SK-N-SH treated with all-trans-retinoic acid at 6 μM for 48 hours (cell line): ENCODE measurements around the gene PLXNC1.

Source experiments
- ATAC-seq: fragments of 200-7000 bp; cut with Tn5 transposase; 3 replicates; pipeline ENCODE4 v1.9.1; 2020; ENCODE audit warnings: mild to moderate bottlenecking, moderate library complexity
- ARNTL ChIP-seq: fragments of 450-650 bp; formaldehyde crosslinking; IDR thresholded peaks from 2 replicates; pipeline ENCODE4 v1.5.0; 2020; ENCODE audit warnings: low read depth, mild to moderate bottlenecking, moderate library complexity, borderline replicate concordance
- BACH2 ChIP-seq: fragments of 250-450 bp; sonication (Bioruptor Pico); IDR thresholded peaks from 2 replicates; pipeline ENCODE4 v1.9.0; 2021; ENCODE audit warnings: mild to moderate bottlenecking, borderline replicate concordance
- CSDC2 ChIP-seq: fragments of 250-450 bp; sonication (Bioruptor Pico); IDR thresholded peaks from 2 replicates; pipeline ENCODE4 v1.5.0; 2020; ENCODE audit warnings: mild to moderate bottlenecking, moderate library complexity
- CSRNP3 ChIP-seq: fragments of 250-450 bp; sonication (Bioruptor Pico); IDR thresholded peaks from 2 replicates; pipeline ENCODE4 v1.5.1; 2021; ENCODE audit warnings: mild to moderate bottlenecking, moderate library complexity
- ESRRG ChIP-seq: fragments of 250-450 bp; sonication (Bioruptor Pico); IDR thresholded peaks from 2 replicates; pipeline ENCODE4 v1.6.1; 2021; ENCODE audit warnings: mild to moderate bottlenecking
- GLIS3 ChIP-seq: fragments of 250-450 bp; sonication (Bioruptor Pico); IDR thresholded peaks from 2 replicates; pipeline ENCODE4 v1.5.0; 2020; ENCODE audit warnings: mild to moderate bottlenecking, moderate library complexity
- POU6F1 ChIP-seq: fragments of 250-450 bp; sonication (Bioruptor Pico); IDR thresholded peaks from 2 replicates; pipeline ENCODE4 v1.8.0; 2021; ENCODE audit warnings: low read depth, mild to moderate bottlenecking, moderate library complexity, borderline replicate concordance
- PPARA ChIP-seq: fragments of 250-450 bp; sonication (Bioruptor Pico); IDR thresholded peaks from 2 replicates; pipeline ENCODE4 v1.5.0; 2020; ENCODE audit warnings: mild to moderate bottlenecking, borderline replicate concordance
- RARB ChIP-seq: fragments of 250-450 bp; sonication (Bioruptor Pico); IDR thresholded peaks from 2 replicates; pipeline ENCODE4 v1.8.0; 2021; ENCODE audit warnings: mild to moderate bottlenecking, moderate library complexity
- SNAI2 ChIP-seq: fragments of 250-450 bp; sonication (Bioruptor Pico); IDR thresholded peaks from 2 replicates; pipeline ENCODE4 v1.5.0; 2020; ENCODE audit warnings: mild to moderate bottlenecking, moderate library complexity
- TCF4 ChIP-seq: fragments of 250-450 bp; sonication (Bioruptor Pico); IDR thresholded peaks from 2 replicates; pipeline ENCODE4 v1.8.0; 2021; ENCODE audit warnings: mild to moderate bottlenecking, moderate library complexity, borderline replicate concordance
- TOX ChIP-seq: fragments of 250-450 bp; sonication (Bioruptor Pico); IDR thresholded peaks from 2 replicates; pipeline ENCODE4 v1.8.0; 2021; ENCODE audit warnings: mild to moderate bottlenecking, moderate library complexity, borderline replicate concordance
- TSHZ2 ChIP-seq: fragments of 250-450 bp; sonication (Bioruptor Pico); IDR thresholded peaks from 2 replicates; pipeline ENCODE4 v1.5.0; 2020; ENCODE audit warnings: mild to moderate bottlenecking, moderate library complexity
- ZC3H10 ChIP-seq: fragments of 250-450 bp; sonication (Bioruptor Pico); IDR thresholded peaks from 2 replicates; pipeline ENCODE4 v1.5.1; 2021; ENCODE audit warnings: mild to moderate bottlenecking, moderate library complexity
- ZFP3 ChIP-seq: fragments of 250-450 bp; sonication (Bioruptor Pico); IDR thresholded peaks from 2 replicates; pipeline ENCODE4 v1.5.0; 2020; ENCODE audit warnings: mild to moderate bottlenecking, moderate library complexity
- ZFP30 ChIP-seq: fragments of 450-650 bp; formaldehyde crosslinking; IDR thresholded peaks from 2 replicates; pipeline ENCODE4 v1.5.0; 2022; ENCODE audit warnings: mild to moderate bottlenecking, moderate library complexity
- ZNF565 ChIP-seq: fragments of 450-650 bp; formaldehyde crosslinking; conservative IDR thresholded peaks from 2 replicates; pipeline ENCODE4 v1.5.0; 2020; ENCODE audit warnings: low read depth, mild to moderate bottlenecking, moderate library complexity
- ZNF70 ChIP-seq: fragments of 450-650 bp; formaldehyde crosslinking; IDR thresholded peaks from 2 replicates; pipeline ENCODE4 v1.5.0; 2020; ENCODE audit warnings: mild to moderate bottlenecking, moderate library complexity
- ZNF8 ChIP-seq: fragments of 450-650 bp; formaldehyde crosslinking; IDR thresholded peaks from 2 replicates; pipeline ENCODE4 v1.5.0; 2020; ENCODE audit warnings: mild to moderate bottlenecking, moderate library complexity
- TF ChIP-seq, protein P1 (sequence below): fragments of 250-450 bp; sonication (Bioruptor Pico); IDR thresholded peaks from 2 replicates; pipeline ENCODE4 v1.5.1; 2020; ENCODE audit warnings: low read depth, mild to moderate bottlenecking, moderate library complexity
- TF ChIP-seq, protein P2 (sequence below): fragments of 250-450 bp; sonication (Bioruptor Pico); IDR thresholded peaks from 2 replicates; pipeline ENCODE4 v1.8.0; 2020; ENCODE audit warnings: mild to moderate bottlenecking, moderate library complexity, borderline replicate concordance

PLXNC1 gene

DNA sequence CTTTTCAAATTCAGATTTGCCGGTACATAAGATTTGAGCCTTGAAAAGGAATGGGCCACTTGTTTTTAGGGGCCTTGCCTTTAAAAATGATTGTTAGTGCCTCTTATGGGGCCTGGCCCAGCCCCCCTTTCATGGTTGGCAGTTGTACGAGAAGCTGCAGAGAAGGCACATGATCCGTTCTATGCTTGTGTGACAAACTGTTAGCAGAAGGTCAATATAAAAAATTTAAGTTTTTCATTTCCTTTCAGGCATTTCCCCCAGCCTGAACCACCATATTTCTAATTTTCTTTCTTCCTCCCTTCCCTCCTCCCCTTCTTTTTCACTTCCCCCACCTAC lies 119.1 kb downstream of the PLXNC1 start:
- ATAC-seq = no peak
- no peak for TF ChIP-seq GLIS3
- TF ChIP-seq BACH2 = no peak
- no peak for TF ChIP-seq ZNF565 (CRISPR knock-in tag)
- no peak for TF ChIP-seq ZNF8 (CRISPR knock-in tag)
- no peak for TF ChIP-seq TOX (CRISPR knock-in tag)
- no peak for TF ChIP-seq ESRRG (CRISPR knock-in tag)
- no peak for TF ChIP-seq ZNF70 (CRISPR knock-in tag)
- TF ChIP-seq CSDC2 (CRISPR knock-in tag) = no peak
- no peak for TF ChIP-seq ZFP3 (CRISPR knock-in tag)
- no peak for TF ChIP-seq SNAI2 (CRISPR knock-in tag)
- no peak for TF ChIP-seq TCF4 (CRISPR knock-in tag)
- TF ChIP-seq ARNTL (CRISPR knock-in tag) = no peak

- no peak for ATAC-seq
- TF ChIP-seq BACH2 (no peak), ESRRG (CRISPR knock-in tag) (no peak), ZNF8 (CRISPR knock-in tag) (no peak), POU6F1 (no peak), ZFP30 (no peak), TSHZ2 (no peak), ARNTL (CRISPR knock-in tag) (no peak), TOX (CRISPR knock-in tag) (no peak)
- TF ChIP-seq, protein P1, sequence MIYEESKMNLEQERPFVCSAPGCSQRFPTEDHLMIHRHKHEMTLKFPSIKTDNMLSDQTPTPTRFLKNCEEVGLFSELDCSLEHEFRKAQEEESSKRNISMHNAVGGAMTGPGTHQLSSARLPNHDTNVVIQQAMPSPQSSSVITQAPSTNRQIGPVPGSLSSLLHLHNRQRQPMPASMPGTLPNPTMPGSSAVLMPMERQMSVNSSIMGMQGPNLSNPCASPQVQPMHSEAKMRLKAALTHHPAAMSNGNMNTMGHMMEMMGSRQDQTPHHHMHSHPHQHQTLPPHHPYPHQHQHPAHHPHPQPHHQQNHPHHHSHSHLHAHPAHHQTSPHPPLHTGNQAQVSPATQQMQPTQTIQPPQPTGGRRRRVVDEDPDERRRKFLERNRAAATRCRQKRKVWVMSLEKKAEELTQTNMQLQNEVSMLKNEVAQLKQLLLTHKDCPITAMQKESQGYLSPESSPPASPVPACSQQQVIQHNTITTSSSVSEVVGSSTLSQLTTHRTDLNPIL (CRISPR knock-in tag) = no peak
- TF ChIP-seq, protein P2, sequence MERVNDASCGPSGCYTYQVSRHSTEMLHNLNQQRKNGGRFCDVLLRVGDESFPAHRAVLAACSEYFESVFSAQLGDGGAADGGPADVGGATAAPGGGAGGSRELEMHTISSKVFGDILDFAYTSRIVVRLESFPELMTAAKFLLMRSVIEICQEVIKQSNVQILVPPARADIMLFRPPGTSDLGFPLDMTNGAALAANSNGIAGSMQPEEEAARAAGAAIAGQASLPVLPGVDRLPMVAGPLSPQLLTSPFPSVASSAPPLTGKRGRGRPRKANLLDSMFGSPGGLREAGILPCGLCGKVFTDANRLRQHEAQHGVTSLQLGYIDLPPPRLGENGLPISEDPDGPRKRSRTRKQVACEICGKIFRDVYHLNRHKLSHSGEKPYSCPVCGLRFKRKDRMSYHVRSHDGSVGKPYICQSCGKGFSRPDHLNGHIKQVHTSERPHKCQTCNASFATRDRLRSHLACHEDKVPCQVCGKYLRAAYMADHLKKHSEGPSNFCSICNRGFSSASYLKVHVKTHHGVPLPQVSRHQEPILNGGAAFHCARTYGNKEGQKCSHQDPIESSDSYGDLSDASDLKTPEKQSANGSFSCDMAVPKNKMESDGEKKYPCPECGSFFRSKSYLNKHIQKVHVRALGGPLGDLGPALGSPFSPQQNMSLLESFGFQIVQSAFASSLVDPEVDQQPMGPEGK (CRISPR knock-in tag) = no peak
- TF ChIP-seq, all 23 proteins: peak for 0
Measured at GRCh38 chr12:94267921-94268471, 119.6 kb downstream of the PLXNC1 start.

- no peak for ATAC-seq
- no peak for TF ChIP-seq CSRNP3 (CRISPR knock-in tag)
- no peak for TF ChIP-seq TSHZ2
- no peak for TF ChIP-seq ZNF70 (CRISPR knock-in tag)
- TF ChIP-seq, protein P1 (CRISPR knock-in tag) = no peak
- no peak for TF ChIP-seq ZC3H10 (CRISPR knock-in tag)
- no peak for TF ChIP-seq TOX (CRISPR knock-in tag)
- TF ChIP-seq POU6F1 = no peak
- TF ChIP-seq PPARA = no peak
- TF ChIP-seq ARNTL (CRISPR knock-in tag) = no peak
- TF ChIP-seq CSDC2 (CRISPR knock-in tag) = no peak
- TF ChIP-seq RARB (CRISPR knock-in tag) = no peak
Measured at GRCh38 chr12:94269316-94269999, 121.1 kb downstream of the PLXNC1 start.
